HepG2 (cell line): ENCODE results near the gene MNAT1. TPM values are rescaled to one million over a fixed set of nuclear protein-coding genes. Genes with fewer than 3 reads are reported as not detected.

ENCODE experiments used
- KAT8 ChIP-seq: IDR thresholded peaks from 2 replicates; pipeline ENCODE4 v1.6.1; 2016; ENCODE audit warnings: missing genetic modification reagents, missing compliant biosample characterization
- U2AF2 ChIP-seq: fragments of 200-400 bp; formaldehyde crosslinking; IDR thresholded peaks from 2 replicates; pipeline ENCODE4 v1.6.1; 2017; ENCODE audit warnings: low read depth, mild to moderate bottlenecking, low read length
- ZGPAT ChIP-seq: IDR thresholded peaks from 2 replicates; pipeline ENCODE4 v1.6.1; 2016; ENCODE audit warnings: mild to moderate bottlenecking
- ZNF674 ChIP-seq: sonication (generic); formaldehyde crosslinking; IDR thresholded peaks from 2 replicates; pipeline ENCODE4 v1.5.0; 2020; ENCODE audit warnings: low read depth, mild to moderate bottlenecking, missing genetic modification reagents
- polyA plus RNA-seq, 8 experiments: library from polyadenylated mRNA; depleted of rRNA in 3 of 8; stranded (reverse) in 7 of 8; unstranded in 1 of 8; fragments of >200 nt; fragmentation: Illumina TruSeq in 4 of 8; extraction: Trizol in 4 of 8; gene quantifications; 2 replicates each; pipeline versions ENCODE4 v1.2.1 to v1.2.3, GENCODE V29; 2011 to 2016; ENCODE audit warnings: low read depth in 4 of 8, missing spikeins in 1 of 8, mixed read lengths in 1 of 8; ENCODE audit not compliant: insufficient read depth in 1 of 8
- total RNA-seq, 5 experiments: library from RNA; depleted of rRNA; stranded (reverse); fragments of >200 nt; fragmentation: Illumina TruSeq; extraction: Trizol; gene quantifications; 2 replicates each; pipeline ENCODE4 v1.2.3, GENCODE V29; 2016; ENCODE audit warnings: low read depth in 1 of 5
- TF ChIP-seq, protein P1 (sequence below): sonication (generic); formaldehyde crosslinking; IDR thresholded peaks from 2 replicates; pipeline ENCODE4 v1.4.0; 2020; ENCODE audit warnings: missing genetic modification reagents
- TF ChIP-seq, protein P2 (sequence below): sonication (generic); formaldehyde crosslinking; IDR thresholded peaks from 2 replicates; pipeline ENCODE4 v1.4.0; 2020; ENCODE audit warnings: missing genetic modification reagents
- TF ChIP-seq, protein P3 (sequence below): sonication (generic); formaldehyde crosslinking; IDR thresholded peaks from 2 replicates; pipeline ENCODE4 v1.4.0; 2020; ENCODE audit warnings: missing genetic modification reagents
- TF ChIP-seq, protein P4 (sequence below): IDR thresholded peaks from 2 replicates; pipeline ENCODE4 v1.6.1; 2016; ENCODE audit warnings: low read depth, missing genetic modification reagents, missing compliant biosample characterization

MNAT1 gene
- total and polyA plus RNA-seq, 2 of the 13 experiments (the other 11 are each of a cell fraction or from before 2014, with no cell fraction given), result 49.2 to 94.8 TPM

GRCh38 chr14:60758885-60759284 is 24.3 kb downstream of the MNAT1 start (continued):
- TF ChIP-seq ZGPAT (CRISPR knock-in tag) (no peak), U2AF2 (no peak), ZNF674 (CRISPR knock-in tag) (no peak), KAT8 (CRISPR knock-in tag) (no peak)
- TF ChIP-seq, protein P1, sequence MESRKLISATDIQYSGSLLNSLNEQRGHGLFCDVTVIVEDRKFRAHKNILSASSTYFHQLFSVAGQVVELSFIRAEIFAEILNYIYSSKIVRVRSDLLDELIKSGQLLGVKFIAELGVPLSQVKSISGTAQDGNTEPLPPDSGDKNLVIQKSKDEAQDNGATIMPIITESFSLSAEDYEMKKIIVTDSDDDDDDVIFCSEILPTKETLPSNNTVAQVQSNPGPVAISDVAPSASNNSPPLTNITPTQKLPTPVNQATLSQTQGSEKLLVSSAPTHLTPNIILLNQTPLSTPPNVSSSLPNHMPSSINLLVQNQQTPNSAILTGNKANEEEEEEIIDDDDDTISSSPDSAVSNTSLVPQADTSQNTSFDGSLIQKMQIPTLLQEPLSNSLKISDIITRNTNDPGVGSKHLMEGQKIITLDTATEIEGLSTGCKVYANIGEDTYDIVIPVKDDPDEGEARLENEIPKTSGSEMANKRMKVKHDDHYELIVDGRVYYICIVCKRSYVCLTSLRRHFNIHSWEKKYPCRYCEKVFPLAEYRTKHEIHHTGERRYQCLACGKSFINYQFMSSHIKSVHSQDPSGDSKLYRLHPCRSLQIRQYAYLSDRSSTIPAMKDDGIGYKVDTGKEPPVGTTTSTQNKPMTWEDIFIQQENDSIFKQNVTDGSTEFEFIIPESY (CRISPR knock-in tag), result no peak
- TF ChIP-seq, protein P2, sequence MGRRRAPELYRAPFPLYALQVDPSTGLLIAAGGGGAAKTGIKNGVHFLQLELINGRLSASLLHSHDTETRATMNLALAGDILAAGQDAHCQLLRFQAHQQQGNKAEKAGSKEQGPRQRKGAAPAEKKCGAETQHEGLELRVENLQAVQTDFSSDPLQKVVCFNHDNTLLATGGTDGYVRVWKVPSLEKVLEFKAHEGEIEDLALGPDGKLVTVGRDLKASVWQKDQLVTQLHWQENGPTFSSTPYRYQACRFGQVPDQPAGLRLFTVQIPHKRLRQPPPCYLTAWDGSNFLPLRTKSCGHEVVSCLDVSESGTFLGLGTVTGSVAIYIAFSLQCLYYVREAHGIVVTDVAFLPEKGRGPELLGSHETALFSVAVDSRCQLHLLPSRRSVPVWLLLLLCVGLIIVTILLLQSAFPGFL (CRISPR knock-in tag), result no peak
- TF ChIP-seq, protein P3, sequence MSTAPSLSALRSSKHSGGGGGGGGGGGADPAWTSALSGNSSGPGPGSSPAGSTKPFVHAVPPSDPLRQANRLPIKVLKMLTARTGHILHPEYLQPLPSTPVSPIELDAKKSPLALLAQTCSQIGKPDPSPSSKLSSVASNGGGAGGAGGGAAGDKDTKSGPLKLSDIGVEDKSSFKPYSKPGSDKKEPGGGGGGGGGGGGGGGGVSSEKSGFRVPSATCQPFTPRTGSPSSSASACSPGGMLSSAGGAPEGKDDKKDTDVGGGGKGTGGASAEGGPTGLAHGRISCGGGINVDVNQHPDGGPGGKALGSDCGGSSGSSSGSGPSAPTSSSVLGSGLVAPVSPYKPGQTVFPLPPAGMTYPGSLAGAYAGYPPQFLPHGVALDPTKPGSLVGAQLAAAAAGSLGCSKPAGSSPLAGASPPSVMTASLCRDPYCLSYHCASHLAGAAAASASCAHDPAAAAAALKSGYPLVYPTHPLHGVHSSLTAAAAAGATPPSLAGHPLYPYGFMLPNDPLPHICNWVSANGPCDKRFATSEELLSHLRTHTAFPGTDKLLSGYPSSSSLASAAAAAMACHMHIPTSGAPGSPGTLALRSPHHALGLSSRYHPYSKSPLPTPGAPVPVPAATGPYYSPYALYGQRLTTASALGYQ (CRISPR knock-in tag), result no peak
- TF ChIP-seq, protein P4, sequence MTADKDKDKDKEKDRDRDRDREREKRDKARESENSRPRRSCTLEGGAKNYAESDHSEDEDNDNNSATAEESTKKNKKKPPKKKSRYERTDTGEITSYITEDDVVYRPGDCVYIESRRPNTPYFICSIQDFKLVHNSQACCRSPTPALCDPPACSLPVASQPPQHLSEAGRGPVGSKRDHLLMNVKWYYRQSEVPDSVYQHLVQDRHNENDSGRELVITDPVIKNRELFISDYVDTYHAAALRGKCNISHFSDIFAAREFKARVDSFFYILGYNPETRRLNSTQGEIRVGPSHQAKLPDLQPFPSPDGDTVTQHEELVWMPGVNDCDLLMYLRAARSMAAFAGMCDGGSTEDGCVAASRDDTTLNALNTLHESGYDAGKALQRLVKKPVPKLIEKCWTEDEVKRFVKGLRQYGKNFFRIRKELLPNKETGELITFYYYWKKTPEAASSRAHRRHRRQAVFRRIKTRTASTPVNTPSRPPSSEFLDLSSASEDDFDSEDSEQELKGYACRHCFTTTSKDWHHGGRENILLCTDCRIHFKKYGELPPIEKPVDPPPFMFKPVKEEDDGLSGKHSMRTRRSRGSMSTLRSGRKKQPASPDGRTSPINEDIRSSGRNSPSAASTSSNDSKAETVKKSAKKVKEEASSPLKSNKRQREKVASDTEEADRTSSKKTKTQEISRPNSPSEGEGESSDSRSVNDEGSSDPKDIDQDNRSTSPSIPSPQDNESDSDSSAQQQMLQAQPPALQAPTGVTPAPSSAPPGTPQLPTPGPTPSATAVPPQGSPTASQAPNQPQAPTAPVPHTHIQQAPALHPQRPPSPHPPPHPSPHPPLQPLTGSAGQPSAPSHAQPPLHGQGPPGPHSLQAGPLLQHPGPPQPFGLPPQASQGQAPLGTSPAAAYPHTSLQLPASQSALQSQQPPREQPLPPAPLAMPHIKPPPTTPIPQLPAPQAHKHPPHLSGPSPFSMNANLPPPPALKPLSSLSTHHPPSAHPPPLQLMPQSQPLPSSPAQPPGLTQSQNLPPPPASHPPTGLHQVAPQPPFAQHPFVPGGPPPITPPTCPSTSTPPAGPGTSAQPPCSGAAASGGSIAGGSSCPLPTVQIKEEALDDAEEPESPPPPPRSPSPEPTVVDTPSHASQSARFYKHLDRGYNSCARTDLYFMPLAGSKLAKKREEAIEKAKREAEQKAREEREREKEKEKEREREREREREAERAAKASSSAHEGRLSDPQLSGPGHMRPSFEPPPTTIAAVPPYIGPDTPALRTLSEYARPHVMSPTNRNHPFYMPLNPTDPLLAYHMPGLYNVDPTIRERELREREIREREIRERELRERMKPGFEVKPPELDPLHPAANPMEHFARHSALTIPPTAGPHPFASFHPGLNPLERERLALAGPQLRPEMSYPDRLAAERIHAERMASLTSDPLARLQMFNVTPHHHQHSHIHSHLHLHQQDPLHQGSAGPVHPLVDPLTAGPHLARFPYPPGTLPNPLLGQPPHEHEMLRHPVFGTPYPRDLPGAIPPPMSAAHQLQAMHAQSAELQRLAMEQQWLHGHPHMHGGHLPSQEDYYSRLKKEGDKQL (CRISPR knock-in tag), result no peak
